Fibroblast of skin of left quadriceps (primary cell): Measurements from ENCODE around the gene INSC.
A peak's percentile ranks its signal among the peaks of the same experiment; 100 is the strongest.
"Not testable (repeated sequence)": the region's sequence is repeated elsewhere in the genome, so short reads cannot be mapped to it uniquely, and the experiment has no call there.

Experiments used
- DNase-seq, 2 experiments: peaks; one replicate each; pipeline ENCODE4 v3.0.0-alpha.2; 2013; ENCODE audit warnings: low read depth in 2 of 2

INSC gene

GRCh38 chr11:15114501-15115475, at the start of gene INSC:
TSS of gene INSC (plus strand) at chr11:15114923. CDS start at chr11:15149175, 34,252 bp downstream.
- no peak for DNase-seq

GRCh38 chr11:15069751-15070150, 45.0 kb upstream of the INSC start:
- not testable (repeated sequence) for DNase-seq

- DNase-seq = no peak
Measured at GRCh38 chr11:15071556-15072255, 43.0 kb upstream of the INSC start.

GRCh38 chr11:15072551-15073143, 42.1 kb upstream of the INSC start:
- DNase-seq = no peak

- DNase-seq = no peak
Measured at GRCh38 chr11:15073361-15074205, 41.1 kb upstream of the INSC start, which contains the start of gene CALCB. TSS of gene CALCB (plus strand) at chr11:15073593. CDS start at chr11:15074719, 1,126 bp downstream.

GRCh38 chr11:15074206-15075161, 40.2 kb upstream of the INSC start:
- DNase-seq = peak; percentile 13 to 14

- DNase-seq = no peak
Measured at GRCh38 chr11:15075162-15075526, 39.6 kb upstream of the INSC start.

- DNase-seq = no peak
Measured at GRCh38 chr11:15091175-15091574, 23.5 kb upstream of the INSC start.

- DNase-seq = no peak
Measured at GRCh38 chr11:15091625-15092024, 23.1 kb upstream of the INSC start.

- no peak for DNase-seq
Measured at GRCh38 chr11:15093432-15093831, 21.3 kb upstream of the INSC start.

GRCh38 chr11:15095736-15096228, 18.9 kb upstream of the INSC start:
- no peak for DNase-seq

- no peak for DNase-seq
Measured at GRCh38 chr11:15097411-15097810, 17.3 kb upstream of the INSC start.

- no peak for DNase-seq
Measured at GRCh38 chr11:15099267-15099666, 15.5 kb upstream of the INSC start.

- peak; percentile 29 to 39 for DNase-seq
Measured at GRCh38 chr11:15101072-15101709, 13.5 kb upstream of the INSC start.

- DNase-seq = no peak
Measured at GRCh38 chr11:15104166-15104565, 10.6 kb upstream of the INSC start.

GRCh38 chr11:15106201-15106965, 8.3 kb upstream of the INSC start:
- DNase-seq = peak; percentile 12 to 23

- no peak for DNase-seq
Measured at GRCh38 chr11:15107730-15108515, 6.8 kb upstream of the INSC start.

- DNase-seq = no peak
Measured at GRCh38 chr11:15108592-15109130, 6.1 kb upstream of the INSC start.
